AG10803 (cell line): ENCODE data around the gene APELA.

Experiments used
- DNase-seq: peaks from one replicate; pipeline ENCODE4 v3.0.0; 2010; ENCODE audit warnings: low read depth
- H3K4me3 ChIP-seq: 2 replicates; pipeline ENCODE4 v1.5.1; 2011; ENCODE audit warnings: mild to moderate bottlenecking, low read length, control low read depth
- CTCF ChIP-seq: conservative IDR thresholded peaks from 2 replicates; pipeline ENCODE4 v1.5.1; 2011; ENCODE audit warnings: mild to moderate bottlenecking, low read length, control low read depth, inconsistent platforms

APELA gene

DNA sequence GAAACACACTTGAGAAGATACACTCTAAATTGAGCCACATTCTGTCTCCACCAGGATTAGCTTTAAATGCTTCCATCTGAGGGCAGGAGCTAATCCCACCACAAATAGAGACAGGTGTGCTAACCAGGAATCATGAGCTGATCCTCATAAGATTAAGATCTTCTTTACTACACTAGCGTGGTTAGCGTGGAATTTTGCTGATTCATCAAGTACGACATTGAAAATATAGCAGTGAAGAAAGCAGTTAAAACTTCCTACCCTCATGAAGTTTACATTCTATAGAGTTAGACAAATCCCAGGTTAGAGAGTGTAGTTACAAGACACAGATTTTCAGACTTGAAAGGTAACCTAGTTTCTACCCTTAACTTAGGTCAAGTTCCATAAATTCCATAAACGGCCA, 5.3 kb upstream of the APELA start:
- DNase-seq, result no peak
- no peak for TF ChIP-seq CTCF
- no peak overlapping the region for H3K4me3 ChIP-seq

DNA sequence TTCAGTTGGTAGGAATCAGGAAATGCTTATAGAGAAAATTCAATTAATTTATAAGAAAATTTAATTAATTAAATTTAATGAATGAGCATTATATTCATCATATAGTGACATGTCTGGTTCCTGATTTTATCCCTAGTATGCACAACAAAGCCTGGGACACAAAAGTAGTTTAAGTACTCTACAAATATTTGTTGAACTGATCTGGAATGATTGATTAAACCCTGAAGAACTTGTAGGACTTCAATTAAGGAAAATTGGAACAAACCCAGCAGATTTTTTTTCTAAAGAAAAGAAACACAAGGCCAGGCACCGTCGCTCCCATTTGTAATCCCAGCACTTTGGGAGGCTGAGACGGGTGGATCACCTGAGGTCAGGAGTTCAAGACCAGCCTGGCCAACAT, 4.5 kb upstream of the APELA start:
- no peak for TF ChIP-seq CTCF
- H3K4me3 ChIP-seq, result no peak overlapping the region
- no peak for DNase-seq

GRCh38 chr4:164874789-164875188, 2.2 kb upstream of the APELA start:
- no peak overlapping the region for H3K4me3 ChIP-seq
- DNase-seq, result no peak
- no peak for TF ChIP-seq CTCF

DNA sequence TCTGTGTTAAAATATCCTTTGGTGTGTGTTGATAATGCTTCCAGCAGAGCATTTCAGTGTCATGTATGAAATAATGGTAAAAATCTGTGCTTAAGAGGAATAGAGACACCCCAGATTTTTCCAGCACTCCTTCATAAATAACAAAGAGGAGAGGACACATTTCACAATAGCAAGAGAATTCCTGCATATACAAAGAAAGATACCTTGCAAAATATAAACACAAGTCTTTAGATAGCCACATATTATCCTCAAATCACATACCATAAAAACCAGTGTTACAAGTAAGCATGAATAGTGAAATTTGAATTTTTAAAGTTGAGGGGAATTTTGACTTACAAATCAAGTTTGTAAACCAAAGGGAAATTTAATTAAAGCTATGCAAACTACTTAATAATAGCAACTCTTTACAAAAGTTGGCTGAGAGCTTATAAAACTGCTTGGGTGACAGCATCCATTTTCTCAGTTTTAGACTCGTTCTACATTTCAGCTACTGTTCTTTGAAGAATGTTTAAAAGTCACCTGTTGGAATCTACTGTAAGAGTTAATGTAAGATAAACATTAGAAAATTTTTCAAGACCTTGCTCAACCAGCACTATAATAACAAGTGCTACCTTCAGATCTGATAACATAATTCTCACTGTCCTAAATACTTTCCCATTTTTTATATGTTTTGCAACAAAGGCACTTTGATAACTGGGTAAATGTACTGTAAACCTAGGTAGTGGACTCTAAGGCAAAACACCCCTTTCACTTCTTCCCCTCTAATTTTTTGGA, 3.7 kb downstream of the APELA start:
- no peak overlapping the region for H3K4me3 ChIP-seq
- DNase-seq, result no peak
- no peak for TF ChIP-seq CTCF

GRCh38 chr4:164888096-164888715, 11.2 kb downstream of the APELA start:
- DNase-seq, result no peak
- TF ChIP-seq CTCF, result no peak
- H3K4me3 ChIP-seq, result no peak overlapping the region

- no peak for DNase-seq
- TF ChIP-seq CTCF, result no peak
- H3K4me3 ChIP-seq, result no peak overlapping the region
These were observed 13.7 kb downstream of the APELA start for GRCh38 chr4:164890691-164891090.

- no peak for DNase-seq
- no peak for TF ChIP-seq CTCF
- H3K4me3 ChIP-seq, result no peak overlapping the region
These were observed 15.0 kb downstream of the APELA start for GRCh38 chr4:164892018-164892417.
